ENCODE results near the gene LMBR1L. TPM values are rescaled to one million over a fixed set of nuclear protein-coding genes. Genes with fewer than 3 reads are reported as not detected.
A peak's percentile ranks its signal among the peaks of the same experiment; 100 is the strongest.

LMBR1L gene
- total and polyA plus RNA-seq, 2 of the 13 experiments (the other 11 are each of a cell fraction or from before 2014, with no cell fraction given) = 12.2 to 65.9 TPM

GRCh38 chr12:49110464-49111155 lies at the start of gene LMBR1L (continued):
- TF ChIP-seq HDAC6 (IDR thresholded peaks at IDR 0.05; ENCODE audit: low read depth, low read length) (no peak), DNMT3B (CRISPR knock-in tag; conservative IDR thresholded peaks at IDR 0.05) (peak; percentile 64; the same call in 1 of the 2 replicates), CC2D1A (CRISPR knock-in tag; IDR thresholded peaks at IDR 0.05) (no peak), KAT7 (CRISPR knock-in tag; IDR thresholded peaks at IDR 0.05; ENCODE audit: borderline replicate concordance) (no peak), ATF2 (CRISPR knock-in tag; IDR thresholded peaks at IDR 0.05) (no peak), ETV5 (CRISPR knock-in tag; IDR thresholded peaks at IDR 0.05; ENCODE audit: borderline replicate concordance) (no peak), DNMT1 (CRISPR knock-in tag; IDR thresholded peaks at IDR 0.05) (no peak), YEATS2 (CRISPR knock-in tag; IDR thresholded peaks at IDR 0.05; ENCODE audit: borderline replicate concordance) (no peak), ZNF354B (CRISPR knock-in tag; IDR thresholded peaks at IDR 0.05) (no peak), BATF2 (CRISPR knock-in tag; IDR thresholded peaks at IDR 0.05) (no peak), SMC3 (IDR thresholded peaks at IDR 0.05; ENCODE audit: low read length) (no peak), MNT (IDR thresholded peaks at IDR 0.05) (no peak), MYC (CRISPR knock-in tag; IDR thresholded peaks at IDR 0.05; ENCODE audit: borderline replicate concordance) (peak; percentile 54; the same call in 1 of the 2 replicates), SETDB1 (CRISPR knock-in tag; IDR thresholded peaks at IDR 0.05; ENCODE audit: borderline replicate concordance) (no peak), SOX6 (IDR thresholded peaks at IDR 0.05) (no peak), SOX6 (CRISPR knock-in tag; IDR thresholded peaks at IDR 0.05) (peak; percentile 16; the same call in 1 of the 2 replicates), FOXP4 (CRISPR knock-in tag; IDR thresholded peaks at IDR 0.05) (peak; percentile 23; the same call in 1 of the 2 replicates), ZNF770 (CRISPR knock-in tag; IDR thresholded peaks at IDR 0.05) (0 out of 2 replicates have a peak, but pooled peaks have one; percentile 49), AKAP8 (CRISPR knock-in tag; IDR thresholded peaks at IDR 0.05) (0 out of 2 replicates have a peak, but pooled peaks have one; percentile 35), SNRNP70 (IDR thresholded peaks at IDR 0.05; ENCODE audit: low read depth, low read length) (no peak), CEBPG (CRISPR knock-in tag; IDR thresholded peaks at IDR 0.05) (no peak), ZNF557 (CRISPR knock-in tag; IDR thresholded peaks at IDR 0.05) (no peak), TEF (CRISPR knock-in tag; IDR thresholded peaks at IDR 0.05) (no peak)
